ENCODE measurements around the gene CFAP161.

CFAP161 gene

GRCh38 chr15:81160312-81161159, 26.5 kb downstream of the CFAP161 start:
- TF ChIP-seq POLR2AphosphoS5 (IDR thresholded peaks at IDR 0.05; ENCODE audit: low read depth, low read length) (no peak), REST (IDR thresholded peaks at IDR 0.05; ENCODE audit: insufficient read depth in 1 of 2, low read depth in 2 of 2, low read length in 2 of 2) (no peak), FOXP2 (optimal IDR thresholded peaks at IDR 0.05; ENCODE audit: borderline replicate concordance, extremely low read depth, extremely low read length, insufficient read depth) (peak; percentile 52)

- TF ChIP-seq REST (IDR thresholded peaks at IDR 0.05; ENCODE audit: insufficient read depth in 1 of 2, low read depth in 2 of 2, low read length in 2 of 2) (no peak), TAF1 (IDR thresholded peaks at IDR 0.05; ENCODE audit: borderline replicate concordance, insufficient read depth, low read length) (no peak), POLR2AphosphoS5 (IDR thresholded peaks at IDR 0.05; ENCODE audit: low read depth, low read length) (no peak), FOXP2 (optimal IDR thresholded peaks at IDR 0.05; ENCODE audit: borderline replicate concordance, extremely low read depth, extremely low read length, insufficient read depth) (no peak), SIN3A (IDR thresholded peaks at IDR 0.05; ENCODE audit: borderline replicate concordance, insufficient read depth, low read length) (no peak)
Observed at GRCh38 chr15:81161160-81161673, 27.1 kb downstream of the CFAP161 start.

GRCh38 chr15:81161851-81162250, 27.8 kb downstream of the CFAP161 start:
- TF ChIP-seq REST (IDR thresholded peaks at IDR 0.05; ENCODE audit: insufficient read depth in 1 of 2, low read depth in 2 of 2, low read length in 2 of 2) (no peak), SIN3A (IDR thresholded peaks at IDR 0.05; ENCODE audit: borderline replicate concordance, insufficient read depth, low read length) (no peak), FOXP2 (optimal IDR thresholded peaks at IDR 0.05; ENCODE audit: borderline replicate concordance, extremely low read depth, extremely low read length, insufficient read depth) (no peak), TAF1 (IDR thresholded peaks at IDR 0.05; ENCODE audit: borderline replicate concordance, insufficient read depth, low read length) (no peak), POLR2AphosphoS5 (IDR thresholded peaks at IDR 0.05; ENCODE audit: low read depth, low read length) (no peak)

GRCh38 chr15:81163961-81164800, 30.1 kb downstream of the CFAP161 start:
- TF ChIP-seq REST (IDR thresholded peaks at IDR 0.05; ENCODE audit: insufficient read depth in 1 of 2, low read depth in 2 of 2, low read length in 2 of 2) (no peak), POLR2AphosphoS5 (IDR thresholded peaks at IDR 0.05; ENCODE audit: low read depth, low read length) (no peak), TAF1 (IDR thresholded peaks at IDR 0.05; ENCODE audit: borderline replicate concordance, insufficient read depth, low read length) (no peak), SIN3A (IDR thresholded peaks at IDR 0.05; ENCODE audit: borderline replicate concordance, insufficient read depth, low read length) (no peak), FOXP2 (optimal IDR thresholded peaks at IDR 0.05; ENCODE audit: borderline replicate concordance, extremely low read depth, extremely low read length, insufficient read depth) (no peak)
